GM18519 (cell line): ENCODE measurements around the gene CYB5B.

Experiments
- ATAC-seq: cut with Tn5 transposase; IDR thresholded peaks from one replicate; pipeline ENCODE4 v1.9.1; 2021; ENCODE audit warnings: mild to moderate bottlenecking, moderate library complexity; ENCODE audit not compliant: unreplicated experiment, low FRiP score

Gene CYB5B

DNA sequence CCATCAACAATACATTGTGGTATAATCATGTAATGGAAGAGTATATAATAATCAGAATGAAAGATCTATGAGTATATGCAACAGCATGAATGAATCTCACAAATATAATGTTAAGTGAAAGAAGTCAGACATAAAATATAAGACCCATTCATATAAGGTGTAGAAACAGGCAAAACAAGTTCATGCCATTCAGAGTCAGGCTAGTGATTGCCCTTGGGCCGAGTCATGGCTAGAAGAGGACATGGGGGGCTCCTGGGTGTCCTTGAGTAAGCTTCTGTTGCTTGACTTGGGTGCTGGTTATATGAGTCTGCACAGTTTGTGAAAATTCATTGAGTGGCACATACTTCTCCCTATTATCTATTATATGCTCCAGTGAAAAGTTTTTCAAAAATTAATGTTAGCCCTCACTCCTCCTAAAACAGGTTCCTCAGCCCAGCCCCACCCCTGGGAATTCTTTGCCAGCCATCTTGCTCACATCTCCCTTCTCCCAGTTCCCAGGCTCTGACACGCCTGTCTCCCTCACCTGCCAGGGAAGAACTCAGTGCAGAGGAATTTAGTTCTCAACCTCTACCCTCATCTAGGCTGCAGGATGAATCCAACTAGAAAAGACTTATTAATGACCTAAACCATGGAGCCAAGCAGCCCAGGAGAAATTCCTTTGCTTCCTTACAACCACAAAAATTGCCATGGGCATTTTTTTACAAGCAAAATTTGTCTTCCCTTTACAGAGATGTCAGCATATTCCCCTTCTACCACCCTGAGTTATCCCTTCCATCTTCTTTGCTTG is 89.0 kb downstream of the CYB5B start:
- ATAC-seq: no peak

DNA sequence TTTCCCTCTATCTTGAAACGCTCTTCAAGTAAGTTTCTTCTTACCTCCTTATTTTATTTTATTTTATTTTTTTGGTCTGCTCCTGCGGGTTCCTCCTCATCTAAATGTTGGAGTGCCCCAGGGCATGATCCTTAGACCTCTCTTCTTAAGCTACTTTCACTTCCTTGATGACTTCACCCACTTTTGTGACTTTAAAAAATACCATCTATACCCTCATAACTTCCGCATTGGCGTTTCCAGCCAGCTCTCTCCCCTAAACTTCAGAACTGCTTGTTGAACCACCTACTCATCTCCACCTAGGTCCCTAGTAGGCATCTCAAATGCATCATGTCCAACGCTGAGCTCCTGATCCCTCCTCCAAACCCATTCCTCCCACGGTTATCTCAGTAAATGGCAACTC is 89.9 kb downstream of the CYB5B start:
- ATAC-seq: no peak
